ENCODE data around the gene ADH6.

Gene ADH6

GRCh38 chr4:99180382-99181070, 38.5 kb downstream of the ADH6 start:
- peaks cover 10% of the 10 kb centered on the region for H3K4me1 Mint-ChIP-seq
- H3K36me3 Mint-ChIP-seq (ENCODE audit: low read depth) = peaks cover 32% of the 10 kb centered on the region
- peak overlapping the region; percentile 43 to 61 (median 57) for H3K27ac Mint-ChIP-seq
- H3K27me3 Mint-ChIP-seq (ENCODE audit: low read depth) = no peaks in the 10 kb centered on the region
- peaks cover 37% of the 10 kb centered on the region for H3K9me3 Mint-ChIP-seq
- no peak overlapping the region for H3K4me3 Mint-ChIP-seq
- TF ChIP-seq, protein P1, sequence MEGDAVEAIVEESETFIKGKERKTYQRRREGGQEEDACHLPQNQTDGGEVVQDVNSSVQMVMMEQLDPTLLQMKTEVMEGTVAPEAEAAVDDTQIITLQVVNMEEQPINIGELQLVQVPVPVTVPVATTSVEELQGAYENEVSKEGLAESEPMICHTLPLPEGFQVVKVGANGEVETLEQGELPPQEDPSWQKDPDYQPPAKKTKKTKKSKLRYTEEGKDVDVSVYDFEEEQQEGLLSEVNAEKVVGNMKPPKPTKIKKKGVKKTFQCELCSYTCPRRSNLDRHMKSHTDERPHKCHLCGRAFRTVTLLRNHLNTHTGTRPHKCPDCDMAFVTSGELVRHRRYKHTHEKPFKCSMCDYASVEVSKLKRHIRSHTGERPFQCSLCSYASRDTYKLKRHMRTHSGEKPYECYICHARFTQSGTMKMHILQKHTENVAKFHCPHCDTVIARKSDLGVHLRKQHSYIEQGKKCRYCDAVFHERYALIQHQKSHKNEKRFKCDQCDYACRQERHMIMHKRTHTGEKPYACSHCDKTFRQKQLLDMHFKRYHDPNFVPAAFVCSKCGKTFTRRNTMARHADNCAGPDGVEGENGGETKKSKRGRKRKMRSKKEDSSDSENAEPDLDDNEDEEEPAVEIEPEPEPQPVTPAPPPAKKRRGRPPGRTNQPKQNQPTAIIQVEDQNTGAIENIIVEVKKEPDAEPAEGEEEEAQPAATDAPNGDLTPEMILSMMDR (IDR thresholded peaks at IDR 0.05; ENCODE audit: unreplicated experiment in 3 of 3) = no peak

DNA sequence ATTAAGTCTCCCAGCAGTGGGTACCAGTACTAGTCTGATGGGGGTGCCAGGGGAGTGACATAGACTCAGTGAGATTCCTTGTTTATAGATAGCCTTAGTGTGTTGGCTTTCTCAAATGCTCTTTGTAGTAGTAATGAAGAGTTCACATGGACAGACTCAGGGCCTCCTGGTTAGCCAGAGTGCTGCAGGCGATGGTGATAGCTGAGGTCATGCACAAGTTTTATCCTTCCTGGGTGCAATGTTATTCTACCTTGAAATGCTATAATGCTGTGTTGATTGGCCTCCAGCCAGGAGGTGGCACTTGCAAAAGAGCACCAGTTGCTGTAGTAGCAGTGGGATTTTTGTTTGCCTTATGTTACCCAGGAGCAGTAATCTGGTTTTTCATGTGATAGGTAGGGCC, 39.4 kb downstream of the ADH6 start:
- H3K27ac Mint-ChIP-seq = peak overlapping the region in 1 of 3 experiments; percentile 43
- H3K9me3 Mint-ChIP-seq = peaks cover 35% of the 10 kb centered on the region
- H3K4me1 Mint-ChIP-seq = peaks cover 10% of the 10 kb centered on the region
- no peak overlapping the region for H3K4me3 Mint-ChIP-seq
- no peaks in the 10 kb centered on the region for H3K27me3 Mint-ChIP-seq (ENCODE audit: low read depth)
- peaks cover 26% of the 10 kb centered on the region for H3K36me3 Mint-ChIP-seq (ENCODE audit: low read depth)
- TF ChIP-seq, protein P1 (IDR thresholded peaks at IDR 0.05; ENCODE audit: unreplicated experiment in 3 of 3) = no peak

- TF ChIP-seq, protein P1 (IDR thresholded peaks at IDR 0.05; ENCODE audit: unreplicated experiment in 3 of 3) = no peak
- H3K27ac Mint-ChIP-seq = no peak overlapping the region
- no peak overlapping the region for H3K4me3 Mint-ChIP-seq
- peaks cover 36% of the 10 kb centered on the region for H3K9me3 Mint-ChIP-seq
- peaks cover 10% of the 10 kb centered on the region for H3K4me1 Mint-ChIP-seq
- H3K36me3 Mint-ChIP-seq (ENCODE audit: low read depth) = peaks cover 26% of the 10 kb centered on the region
- H3K27me3 Mint-ChIP-seq (ENCODE audit: low read depth) = no peaks in the 10 kb centered on the region
These were observed 39.9 kb downstream of the ADH6 start for GRCh38 chr4:99179178-99179577.

DNA sequence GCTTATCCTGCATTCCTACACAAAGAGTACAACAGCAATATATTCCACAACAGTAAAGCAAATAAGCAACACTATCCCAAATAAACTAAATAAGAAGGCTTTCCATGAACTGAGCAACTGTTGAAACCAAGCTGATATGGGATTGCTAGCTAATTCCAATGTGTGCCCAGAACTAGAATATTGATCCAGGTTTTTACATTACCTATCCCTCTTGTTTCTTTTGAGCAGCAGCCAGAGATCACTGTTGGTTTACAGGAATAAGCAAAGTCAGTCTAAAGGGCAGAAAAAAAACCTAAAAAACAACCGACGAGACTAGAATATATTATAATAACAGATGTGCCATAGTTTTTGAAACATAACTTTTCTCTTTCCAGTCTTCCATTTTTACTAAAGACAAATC, 52.5 kb downstream of the ADH6 start:
- TF ChIP-seq, protein P1 (IDR thresholded peaks at IDR 0.05; ENCODE audit: unreplicated experiment in 3 of 3) = no peak
- no peak overlapping the region for H3K27ac Mint-ChIP-seq
- H3K9me3 Mint-ChIP-seq = peaks cover 10% of the 10 kb centered on the region
- H3K4me3 Mint-ChIP-seq = no peak overlapping the region
- no peaks in the 10 kb centered on the region for H3K27me3 Mint-ChIP-seq (ENCODE audit: low read depth)
- H3K36me3 Mint-ChIP-seq (ENCODE audit: low read depth) = peaks cover 7% of the 10 kb centered on the region
- no peaks in the 10 kb centered on the region for H3K4me1 Mint-ChIP-seq

DNA sequence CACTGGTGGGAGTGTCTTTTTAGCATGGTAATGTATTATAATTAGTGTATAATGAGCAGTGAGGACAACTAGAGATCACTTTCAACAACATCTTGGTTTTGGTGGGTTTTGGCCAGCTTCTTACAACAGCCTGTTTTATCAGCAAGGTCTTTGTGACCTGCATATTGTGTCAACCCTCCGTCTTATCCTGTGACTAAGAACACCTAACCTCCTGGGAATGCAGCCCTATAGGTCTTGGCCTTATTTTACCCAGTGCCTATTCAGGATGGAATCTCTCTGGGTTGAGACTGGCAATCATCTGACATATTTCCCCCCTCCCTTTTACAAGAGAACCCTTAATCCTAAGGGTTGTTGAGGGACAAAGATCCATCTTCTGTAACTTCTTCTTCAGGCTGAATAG, 53.1 kb downstream of the ADH6 start:
- Mint-ChIP-seq H3K9me3 (peaks cover 10% of the 10 kb centered on the region), H3K36me3 (ENCODE audit: low read depth) (peaks cover 7% of the 10 kb centered on the region), H3K4me1 (no peaks in the 10 kb centered on the region), H3K27ac (no peak overlapping the region), H3K4me3 (no peak overlapping the region), H3K27me3 (ENCODE audit: low read depth) (no peaks in the 10 kb centered on the region)
- TF ChIP-seq, protein P1 (IDR thresholded peaks at IDR 0.05; ENCODE audit: unreplicated experiment in 3 of 3) = no peak
